K562 (cell line): Measurements from ENCODE around the gene EZH2. TPM values are rescaled to one million over a fixed set of nuclear protein-coding genes. Genes with fewer than 3 reads are reported as not detected.

Experiments
- ARID4B ChIP-seq: sonication (generic); formaldehyde crosslinking; IDR thresholded peaks from 2 replicates; pipeline ENCODE4 v1.8.0; 2022; ENCODE audit warnings: mild to moderate bottlenecking, missing genetic modification reagents
- BDP1 ChIP-seq: IDR thresholded peaks from 3 replicates; pipeline ENCODE4 v1.6.1; 2011; ENCODE audit not compliant: insufficient read length, insufficient read depth
- BRD9 ChIP-seq: fragments of 450-650 bp; IDR thresholded peaks from 2 replicates; pipeline ENCODE4 v1.6.1; 2018; ENCODE audit warnings: low read depth; ENCODE audit not compliant: partially characterized antibody
- CCAR2 ChIP-seq: fragments of 200-400 bp; formaldehyde crosslinking; IDR thresholded peaks from 2 replicates; pipeline ENCODE4 v1.6.1; 2017; ENCODE audit warnings: mild to moderate bottlenecking, low read depth, low read length
- ETV5 ChIP-seq: sonication (generic); formaldehyde crosslinking; IDR thresholded peaks from 2 replicates; pipeline ENCODE4 v1.4.0; 2020; ENCODE audit warnings: low read depth, mild to moderate bottlenecking, missing genetic modification reagents
- FOXK1 ChIP-seq: sonication (generic); formaldehyde crosslinking; IDR thresholded peaks from 2 replicates; pipeline ENCODE4 v1.8.0; 2022; ENCODE audit warnings: missing genetic modification reagents, mild to moderate bottlenecking, borderline replicate concordance
- HDAC6 ChIP-seq: IDR thresholded peaks from 2 replicates; pipeline ENCODE4 v1.6.1; 2012; ENCODE audit warnings: low read depth, mild to moderate bottlenecking, control low read depth, inconsistent platforms, low read length, moderate library complexity
- KAT7 ChIP-seq: sonication (generic); formaldehyde crosslinking; IDR thresholded peaks from 2 replicates; pipeline ENCODE4 v1.8.0; 2022; ENCODE audit warnings: missing genetic modification reagents, mild to moderate bottlenecking, borderline replicate concordance
- LEF1 ChIP-seq: fragments of 450-650 bp; IDR thresholded peaks from 2 replicates; pipeline ENCODE4 v1.6.1; 2016; ENCODE audit warnings: mild to moderate bottlenecking
- PHB ChIP-seq: fragments of 250-450 bp; sonication (Bioruptor Pico); IDR thresholded peaks from 2 replicates; pipeline ENCODE4 v1.5.0; 2021
- PHF20 ChIP-seq: fragments of 450-650 bp; IDR thresholded peaks from 2 replicates; pipeline ENCODE4 v1.6.1; 2018; ENCODE audit not compliant: partially characterized antibody
- RBM34 ChIP-seq: fragments of 200-400 bp; formaldehyde crosslinking; IDR thresholded peaks from 2 replicates; pipeline ENCODE4 v1.6.1; 2018; ENCODE audit warnings: low read length, borderline replicate concordance; ENCODE audit not compliant: insufficient read depth
- SLC30A9 ChIP-seq: fragments of 250-450 bp; sonication (Bioruptor Pico); IDR thresholded peaks from 2 replicates; pipeline ENCODE4 v1.8.0; 2022; ENCODE audit warnings: mild to moderate bottlenecking, moderate library complexity
- XRCC4 ChIP-seq: IDR thresholded peaks from one replicate; pipeline ENCODE4 v1.6.1; 2011; ENCODE audit not compliant: insufficient read depth, insufficient read length; ENCODE audit errors: extremely low read depth
- ZNF232 ChIP-seq: sonication (generic); formaldehyde crosslinking; IDR thresholded peaks from 2 replicates; pipeline ENCODE4 v1.8.0; 2022; ENCODE audit warnings: mild to moderate bottlenecking, missing genetic modification reagents
- ZNF609 ChIP-seq: sonication (generic); formaldehyde crosslinking; IDR thresholded peaks from 2 replicates; pipeline ENCODE4 v1.8.1; 2023; ENCODE audit warnings: missing genetic modification reagents, mild to moderate bottlenecking, borderline replicate concordance
- ZNF766 ChIP-seq: fragments of 200-800 bp; sonication (Bioruptor generic); conservative IDR thresholded peaks from 2 replicates; pipeline ENCODE4 v1.6.1; 2016; ENCODE audit warnings: missing genetic modification characterization, missing compliant biosample characterization
- polyA plus RNA-seq, 8 experiments: library from polyadenylated mRNA; depleted of rRNA in 4 of 8; stranded (reverse) in 5 of 8; unstranded in 3 of 8; fragments of >200 nt; fragmentation: Nextera tagmentation in 2 of 8; fragmentation: Illumina TruSeq in 1 of 8; extraction: Ambion mirVana in 2 of 8; extraction: Trizol in 1 of 8; gene quantifications; 2 replicates each; pipeline versions ENCODE4 v1.2.1 to v1.2.3, GENCODE V29; 2011 to 2014; ENCODE audit warnings: inconsistent platforms in 1 of 8, missing spikeins in 1 of 8
- total RNA-seq, 7 experiments: library from RNA; depleted of rRNA in 6 of 7; stranded (reverse); fragments of >200 nt in 6 of 7; fragmentation: Illumina TruSeq in 2 of 7; extraction: Trizol in 2 of 7; gene quantifications; 2 replicates each; pipeline versions ENCODE4 v1.2.1 to v1.2.3, GENCODE V29; 2011 to 2021; ENCODE audit warnings: low replicate concordance in 1 of 7
- TF ChIP-seq, protein P1 (sequence below): fragments of 450-650 bp; IDR thresholded peaks from 2 replicates; pipeline ENCODE4 v1.6.1; 2016

Gene EZH2
- total and polyA plus RNA-seq, 9 of the 15 experiments (the other 6 are each of a cell fraction or from before 2014, with no cell fraction given), result 48.7 to 175 (median 98.6) TPM

- TF ChIP-seq ARID4B (CRISPR knock-in tag) (peak; percentile 95), BDP1 (no peak), RBM34 (no peak), KAT7 (peak; percentile 98), LEF1 (no peak; the same call in 1 of the 2 replicates), ZNF232 (CRISPR knock-in tag) (0 out of 2 replicates have a peak, but pooled peaks have one; percentile 67), BRD9 (no peak), HDAC6 (no peak), ZNF766 (CRISPR knock-in tag) (peak; percentile 54; the same call in 1 of the 2 replicates), PHF20 (no peak), CCAR2 (no peak), PHB (CRISPR knock-in tag) (0 out of 2 replicates have a peak, but pooled peaks have one; percentile 35), SLC30A9 (CRISPR knock-in tag) (no peak), ZNF609 (CRISPR knock-in tag) (peak; percentile 69; the same call in 1 of the 2 replicates), FOXK1 (CRISPR knock-in tag) (no peak), XRCC4 (no peak), ETV5 (CRISPR knock-in tag) (peak; percentile 38; the same call in 1 of the 2 replicates)
- TF ChIP-seq, protein P1, sequence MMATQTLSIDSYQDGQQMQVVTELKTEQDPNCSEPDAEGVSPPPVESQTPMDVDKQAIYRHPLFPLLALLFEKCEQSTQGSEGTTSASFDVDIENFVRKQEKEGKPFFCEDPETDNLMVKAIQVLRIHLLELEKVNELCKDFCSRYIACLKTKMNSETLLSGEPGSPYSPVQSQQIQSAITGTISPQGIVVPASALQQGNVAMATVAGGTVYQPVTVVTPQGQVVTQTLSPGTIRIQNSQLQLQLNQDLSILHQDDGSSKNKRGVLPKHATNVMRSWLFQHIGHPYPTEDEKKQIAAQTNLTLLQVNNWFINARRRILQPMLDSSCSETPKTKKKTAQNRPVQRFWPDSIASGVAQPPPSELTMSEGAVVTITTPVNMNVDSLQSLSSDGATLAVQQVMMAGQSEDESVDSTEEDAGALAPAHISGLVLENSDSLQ, result no peak
Measured at GRCh38 chr7:148884299-148885022, 370 bp upstream of the EZH2 start (continued).
